Inferior parietal cortex (tissue), 1 donor: ENCODE measurements around the gene KL.

ENCODE experiments used
- DNase-seq: peaks from one replicate; pipeline ENCODE4 v3.0.0-alpha.2; 2016; ENCODE audit errors: extremely low spot score

KL gene

DNA sequence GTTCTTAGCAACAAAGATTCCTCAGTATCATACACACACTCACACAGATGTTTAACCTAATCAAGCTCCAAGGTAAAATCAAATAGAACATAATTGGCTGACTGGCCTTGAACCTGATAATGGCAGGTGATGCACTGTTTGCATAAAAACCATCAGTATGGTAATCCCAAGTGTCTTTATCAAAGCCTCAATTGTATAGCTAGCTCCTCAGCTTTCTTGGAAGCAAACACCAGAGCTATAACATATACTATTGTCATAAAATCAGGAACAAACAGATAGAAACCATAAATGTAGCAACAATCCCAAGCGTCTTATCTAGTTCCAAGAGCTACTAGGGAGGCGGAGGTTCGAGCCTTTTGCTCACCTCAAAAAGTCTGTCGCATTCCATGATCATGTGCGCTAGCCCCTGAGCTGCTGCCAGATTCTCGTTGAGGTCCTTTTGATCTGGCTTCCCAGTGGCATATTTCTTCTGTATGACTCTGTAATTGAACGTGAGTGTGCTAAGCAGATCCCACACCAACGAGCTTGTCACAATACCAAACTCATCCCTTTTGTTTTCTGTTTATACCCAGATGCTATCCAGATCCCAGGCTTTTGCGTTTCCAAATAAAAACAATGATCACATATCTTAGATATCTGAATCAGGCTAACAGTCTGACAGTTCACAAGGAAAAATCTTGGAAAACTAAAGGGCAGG, 95.3 kb downstream of the KL start:
- DNase-seq: no peak

DNA sequence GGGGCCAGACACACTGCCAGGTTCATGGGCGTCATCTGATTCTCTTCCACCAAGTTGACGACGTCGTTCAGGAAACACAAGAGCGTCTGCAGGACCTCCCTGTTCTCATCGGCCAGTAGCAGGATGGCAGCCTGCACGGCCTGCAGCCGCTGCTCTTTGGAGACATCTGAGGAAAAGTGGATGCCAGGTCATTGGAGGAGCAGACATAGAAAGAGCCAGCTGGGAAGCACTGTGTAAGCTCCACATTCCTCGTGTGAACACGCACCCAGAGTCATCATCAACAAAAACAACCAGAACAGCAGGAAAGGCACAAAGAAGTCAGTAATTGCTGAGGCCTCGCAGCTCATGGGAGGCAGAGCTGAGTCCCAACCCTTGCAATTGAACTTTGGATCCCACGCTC, 96.5 kb downstream of the KL start:
- DNase-seq: no peak

DNA sequence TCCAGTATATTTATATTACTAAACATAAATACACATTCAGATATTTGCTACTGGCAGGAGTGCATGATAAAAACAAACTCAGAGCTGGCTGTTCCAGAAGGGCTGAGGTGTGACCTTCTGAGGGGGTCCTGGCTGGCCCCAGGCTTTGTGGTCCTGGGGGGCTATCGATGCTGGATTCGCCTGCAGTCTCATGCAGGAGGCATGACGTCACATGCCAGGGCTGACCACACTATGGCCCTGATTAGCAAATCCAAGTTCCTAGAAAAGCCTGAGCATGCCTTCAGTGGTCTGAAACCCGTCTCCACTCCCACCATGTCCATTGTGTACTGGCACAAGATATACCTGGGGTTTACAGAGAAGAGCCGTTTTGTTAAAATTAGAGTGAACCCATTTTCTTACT, 97.9 kb downstream of the KL start:
- no peak for DNase-seq

DNA sequence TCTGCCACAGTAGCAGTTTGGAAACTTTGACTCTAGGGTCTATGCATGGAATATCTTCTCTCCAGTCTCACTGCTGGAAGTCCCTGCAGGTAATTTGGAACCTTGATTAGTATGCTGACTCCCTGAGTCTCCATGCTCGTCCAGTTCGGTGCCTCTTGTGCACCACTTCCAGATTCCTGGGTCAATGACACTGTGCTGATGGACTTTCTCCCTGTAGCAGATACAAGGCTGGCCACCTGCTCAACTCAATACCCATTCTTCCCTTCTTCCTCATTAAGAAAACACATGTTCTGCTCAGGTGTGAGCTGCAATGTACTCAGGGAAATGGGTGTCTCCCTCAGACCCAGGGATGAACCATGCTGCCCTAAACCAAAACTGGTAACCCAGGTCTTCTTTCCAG, 99.1 kb downstream of the KL start:
- DNase-seq: no peak
